T follicular helper cell (primary cell): ENCODE data around the gene IFT122.
"Not testable (repeated sequence)": the region's sequence is repeated elsewhere in the genome, so short reads cannot be mapped to it uniquely, and the experiment has no call there.

ENCODE experiments used
- DNase-seq: peaks from one replicate; pipeline ENCODE4 v3.0.0-alpha.2; 2020; ENCODE audit warnings: low read depth

The IFT122 gene

GRCh38 chr3:129540776-129541516 lies 100.9 kb downstream of the IFT122 start:
- no peak for DNase-seq

- DNase-seq: no peak
These were observed 102.7 kb downstream of the IFT122 start for GRCh38 chr3:129542747-129543146.

- DNase-seq: no peak
These were observed 103.2 kb downstream of the IFT122 start, which contains the start of gene H1-8 for GRCh38 chr3:129543156-129543790. Gene H1-8 (plus strand): TSS chr3:129543175. CDS start chr3:129543219, 44 bp downstream.

GRCh38 chr3:129543999-129544398 lies 104.0 kb downstream of the IFT122 start:
- DNase-seq: no peak

GRCh38 chr3:129545951-129546350 lies 105.9 kb downstream of the IFT122 start:
- not testable (repeated sequence) for DNase-seq

- no peak for DNase-seq
These were observed 107.2 kb downstream of the IFT122 start for GRCh38 chr3:129547241-129547640.

- no peak for DNase-seq
These were observed 108.3 kb downstream of the IFT122 start for GRCh38 chr3:129548104-129548965.

- no peak for DNase-seq
These were observed 109.2 kb downstream of the IFT122 start for GRCh38 chr3:129549006-129549800.

GRCh38 chr3:129549805-129550204 lies 109.8 kb downstream of the IFT122 start:
- DNase-seq: no peak

GRCh38 chr3:129552287-129553050 lies 112.4 kb downstream of the IFT122 start:
- DNase-seq: no peak

- DNase-seq: no peak
These were observed 113.1 kb downstream of the IFT122 start for GRCh38 chr3:129553171-129553570.

GRCh38 chr3:129553719-129554118 lies 113.7 kb downstream of the IFT122 start:
- DNase-seq: no peak

GRCh38 chr3:129554356-129555152 lies 114.5 kb downstream of the IFT122 start:
- no peak for DNase-seq

- DNase-seq: no peak
These were observed 115.1 kb downstream of the IFT122 start for GRCh38 chr3:129555153-129555550.

GRCh38 chr3:129555616-129556357 lies 115.8 kb downstream of the IFT122 start:
- no peak for DNase-seq

GRCh38 chr3:129556358-129556695 lies 116.3 kb downstream of the IFT122 start:
- no peak for DNase-seq

GRCh38 chr3:129556890-129557547 lies 117.0 kb downstream of the IFT122 start:
- no peak for DNase-seq

- no peak for DNase-seq
These were observed 117.5 kb downstream of the IFT122 start for GRCh38 chr3:129557548-129557894.
